Measurements from ENCODE around the gene ATP8B1.

The ATP8B1 gene

GRCh38 chr18:57753063-57753462 is 50.1 kb downstream of the ATP8B1 start:
- H3K4me2 ChIP-seq (ENCODE audit: low read depth, low read length, poor library complexity, severe bottlenecking): no peak overlapping the region
- peaks cover 5% of the 10 kb centered on the region; the same call in 1 of the 2 replicates for H4K20me1 ChIP-seq (ENCODE audit: low read depth, low read length)
- no peaks in the 10 kb centered on the region for H3F3A ChIP-seq (ENCODE audit: insufficient read depth)
- H3K9me3 ChIP-seq (ENCODE audit: insufficient read depth, low read length): no peaks in the 10 kb centered on the region
- H3K9me2 ChIP-seq (replicated peaks; ENCODE audit: insufficient read depth, low read length): no peaks in the 10 kb centered on the region
- no peaks in the 10 kb centered on the region for H3K36me3 ChIP-seq (ENCODE audit: low read length)
- no peak overlapping the region for H3K4me3 ChIP-seq (ENCODE audit: insufficient read depth, low read length, poor library complexity, severe bottlenecking)
- no peaks in the 10 kb centered on the region for H3K27me3 ChIP-seq (ENCODE audit: low read length)
- no peak overlapping the region for H2AFZ ChIP-seq (ENCODE audit: low read depth, low read length, severe bottlenecking)
- no peaks in the 10 kb centered on the region for H3K79me2 ChIP-seq (ENCODE audit: insufficient read depth, low read length)
- no peak overlapping the region for H3K27ac ChIP-seq (ENCODE audit: low read depth, low read length)
- TF ChIP-seq EZH2phosphoT487 (conservative IDR thresholded peaks at IDR 0.05; ENCODE audit: low read length) (no peak), CTCF (IDR thresholded peaks at IDR 0.05; ENCODE audit: insufficient read depth, low read length, poor library complexity, severe bottlenecking) (no peak)
- no peak overlapping the region for H3K9ac ChIP-seq (ENCODE audit: low read length)

GRCh38 chr18:57749604-57749970 is 53.5 kb downstream of the ATP8B1 start:
- H2AFZ ChIP-seq (ENCODE audit: low read depth, low read length, severe bottlenecking): no peak overlapping the region
- H3K27me3 ChIP-seq (ENCODE audit: low read length): no peaks in the 10 kb centered on the region
- no peak overlapping the region for H3K4me3 ChIP-seq (ENCODE audit: insufficient read depth, low read length, poor library complexity, severe bottlenecking)
- 0 out of 2 replicates have a peak, but pooled peaks cover 5% of the 10 kb centered on the region for H4K20me1 ChIP-seq (ENCODE audit: low read depth, low read length)
- H3F3A ChIP-seq (ENCODE audit: insufficient read depth): no peaks in the 10 kb centered on the region
- no peaks in the 10 kb centered on the region for H3K9me2 ChIP-seq (replicated peaks; ENCODE audit: insufficient read depth, low read length)
- no peaks in the 10 kb centered on the region for H3K36me3 ChIP-seq (ENCODE audit: low read length)
- no peaks in the 10 kb centered on the region for H3K9me3 ChIP-seq (ENCODE audit: insufficient read depth, low read length)
- TF ChIP-seq CTCF (IDR thresholded peaks at IDR 0.05; ENCODE audit: insufficient read depth, low read length, poor library complexity, severe bottlenecking) (no peak), EZH2phosphoT487 (conservative IDR thresholded peaks at IDR 0.05; ENCODE audit: low read length) (no peak)
- H3K4me2 ChIP-seq (ENCODE audit: low read depth, low read length, poor library complexity, severe bottlenecking): no peak overlapping the region
- H3K79me2 ChIP-seq (ENCODE audit: insufficient read depth, low read length): no peaks in the 10 kb centered on the region
- no peak overlapping the region for H3K9ac ChIP-seq (ENCODE audit: low read length)
- no peak overlapping the region for H3K27ac ChIP-seq (ENCODE audit: low read depth, low read length)

GRCh38 chr18:57748770-57749603 is 54.1 kb downstream of the ATP8B1 start:
- no peaks in the 10 kb centered on the region for H3F3A ChIP-seq (ENCODE audit: insufficient read depth)
- H4K20me1 ChIP-seq (ENCODE audit: low read depth, low read length): 0 out of 2 replicates have a peak, but pooled peaks cover 5% of the 10 kb centered on the region
- no peaks in the 10 kb centered on the region for H3K36me3 ChIP-seq (ENCODE audit: low read length)
- H3K4me3 ChIP-seq (ENCODE audit: insufficient read depth, low read length, poor library complexity, severe bottlenecking): no peak overlapping the region
- no peak overlapping the region for H3K27ac ChIP-seq (ENCODE audit: low read depth, low read length)
- no peaks in the 10 kb centered on the region for H3K9me2 ChIP-seq (replicated peaks; ENCODE audit: insufficient read depth, low read length)
- no peak for TF ChIP-seq CTCF (IDR thresholded peaks at IDR 0.05; ENCODE audit: insufficient read depth, low read length, poor library complexity, severe bottlenecking)
- TF ChIP-seq EZH2phosphoT487 (conservative IDR thresholded peaks at IDR 0.05; ENCODE audit: low read length): no peak
- no peaks in the 10 kb centered on the region for H3K79me2 ChIP-seq (ENCODE audit: insufficient read depth, low read length)
- no peaks in the 10 kb centered on the region for H3K27me3 ChIP-seq (ENCODE audit: low read length)
- H3K9ac ChIP-seq (ENCODE audit: low read length): no peak overlapping the region
- H2AFZ ChIP-seq (ENCODE audit: low read depth, low read length, severe bottlenecking): no peak overlapping the region
- H3K4me2 ChIP-seq (ENCODE audit: low read depth, low read length, poor library complexity, severe bottlenecking): peak overlapping the region; percentile 17
- no peaks in the 10 kb centered on the region for H3K9me3 ChIP-seq (ENCODE audit: insufficient read depth, low read length)

All from SU-DHL-6 (cell line).